Measurements from ENCODE around the gene AMOT.

- TF ChIP-seq, protein P1, sequence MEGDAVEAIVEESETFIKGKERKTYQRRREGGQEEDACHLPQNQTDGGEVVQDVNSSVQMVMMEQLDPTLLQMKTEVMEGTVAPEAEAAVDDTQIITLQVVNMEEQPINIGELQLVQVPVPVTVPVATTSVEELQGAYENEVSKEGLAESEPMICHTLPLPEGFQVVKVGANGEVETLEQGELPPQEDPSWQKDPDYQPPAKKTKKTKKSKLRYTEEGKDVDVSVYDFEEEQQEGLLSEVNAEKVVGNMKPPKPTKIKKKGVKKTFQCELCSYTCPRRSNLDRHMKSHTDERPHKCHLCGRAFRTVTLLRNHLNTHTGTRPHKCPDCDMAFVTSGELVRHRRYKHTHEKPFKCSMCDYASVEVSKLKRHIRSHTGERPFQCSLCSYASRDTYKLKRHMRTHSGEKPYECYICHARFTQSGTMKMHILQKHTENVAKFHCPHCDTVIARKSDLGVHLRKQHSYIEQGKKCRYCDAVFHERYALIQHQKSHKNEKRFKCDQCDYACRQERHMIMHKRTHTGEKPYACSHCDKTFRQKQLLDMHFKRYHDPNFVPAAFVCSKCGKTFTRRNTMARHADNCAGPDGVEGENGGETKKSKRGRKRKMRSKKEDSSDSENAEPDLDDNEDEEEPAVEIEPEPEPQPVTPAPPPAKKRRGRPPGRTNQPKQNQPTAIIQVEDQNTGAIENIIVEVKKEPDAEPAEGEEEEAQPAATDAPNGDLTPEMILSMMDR (conservative IDR thresholded peaks at IDR 0.05; ENCODE audit: low read length): no peak
- no peak for TF ChIP-seq EZH2phosphoT487 (IDR thresholded peaks at IDR 0.05; ENCODE audit: borderline replicate concordance)
Measured at GRCh38 chrX:112759966-112760365, 80.7 kb downstream of the AMOT start.

Data from Loucy (cell line).